ENCODE measurements around the gene GRID1. TPM values are rescaled to one million over a fixed set of nuclear protein-coding genes. Genes with fewer than 3 reads are reported as not detected.

GRID1 gene
- total RNA-seq, 1 donor from 2014 or later = 0.75 TPM

DNA sequence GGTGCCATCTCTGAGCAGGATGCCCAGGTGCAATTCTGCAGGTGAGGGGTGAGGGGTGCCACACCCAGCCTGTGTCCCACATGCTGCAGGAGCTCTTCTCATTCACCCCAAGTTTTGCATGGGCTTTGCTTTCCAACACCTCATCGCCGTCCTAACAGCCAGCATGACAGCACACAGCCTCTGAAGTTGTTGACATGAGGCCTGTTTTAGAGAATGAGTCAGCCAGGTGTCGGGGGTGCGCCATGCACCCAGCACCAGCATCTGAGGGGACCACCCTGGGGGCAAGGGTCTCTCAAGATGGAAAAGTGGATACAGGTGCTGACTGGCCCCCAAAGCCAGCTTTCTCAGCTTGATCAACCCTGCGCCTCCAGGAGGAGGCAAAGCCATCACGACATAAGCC, 146.0 kb downstream of the GRID1 start:
- peaks cover 7% of the 10 kb centered on the region for H3K9me3 Mint-ChIP-seq (ENCODE audit: unreplicated experiment)
- TF ChIP-seq EZH2 (IDR thresholded peaks at IDR 0.05; ENCODE audit: insufficient read depth, low read length) = no peak
- TF ChIP-seq, protein P1, sequence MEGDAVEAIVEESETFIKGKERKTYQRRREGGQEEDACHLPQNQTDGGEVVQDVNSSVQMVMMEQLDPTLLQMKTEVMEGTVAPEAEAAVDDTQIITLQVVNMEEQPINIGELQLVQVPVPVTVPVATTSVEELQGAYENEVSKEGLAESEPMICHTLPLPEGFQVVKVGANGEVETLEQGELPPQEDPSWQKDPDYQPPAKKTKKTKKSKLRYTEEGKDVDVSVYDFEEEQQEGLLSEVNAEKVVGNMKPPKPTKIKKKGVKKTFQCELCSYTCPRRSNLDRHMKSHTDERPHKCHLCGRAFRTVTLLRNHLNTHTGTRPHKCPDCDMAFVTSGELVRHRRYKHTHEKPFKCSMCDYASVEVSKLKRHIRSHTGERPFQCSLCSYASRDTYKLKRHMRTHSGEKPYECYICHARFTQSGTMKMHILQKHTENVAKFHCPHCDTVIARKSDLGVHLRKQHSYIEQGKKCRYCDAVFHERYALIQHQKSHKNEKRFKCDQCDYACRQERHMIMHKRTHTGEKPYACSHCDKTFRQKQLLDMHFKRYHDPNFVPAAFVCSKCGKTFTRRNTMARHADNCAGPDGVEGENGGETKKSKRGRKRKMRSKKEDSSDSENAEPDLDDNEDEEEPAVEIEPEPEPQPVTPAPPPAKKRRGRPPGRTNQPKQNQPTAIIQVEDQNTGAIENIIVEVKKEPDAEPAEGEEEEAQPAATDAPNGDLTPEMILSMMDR (IDR thresholded peaks at IDR 0.05; ENCODE audit: insufficient read depth, low read depth, low read length) = no peak
- peaks cover under 1% of the 10 kb centered on the region for H3K9me3 ChIP-seq (ENCODE audit: insufficient read depth, low read depth, low read length)
- H3K4me1 Mint-ChIP-seq (ENCODE audit: low read depth, unreplicated experiment) = peaks cover 18% of the 10 kb centered on the region
- no peak overlapping the region for H3K4me2 ChIP-seq (ENCODE audit: low read length)
- no peaks in the 10 kb centered on the region for H4K20me1 ChIP-seq (ENCODE audit: insufficient read depth, low read length)
- FAIRE-seq (no peak), DNase-seq (ENCODE audit: low read depth) (no peak)
- H3K36me3 ChIP-seq (ENCODE audit: insufficient read depth, low read length) = no peaks in the 10 kb centered on the region
- peaks cover 35% of the 10 kb centered on the region for H3K27me3 Mint-ChIP-seq (ENCODE audit: low read depth, unreplicated experiment)
- no peaks in the 10 kb centered on the region for H3K27me3 ChIP-seq (ENCODE audit: insufficient read depth, low read length)
- H3K4me3 Mint-ChIP-seq (ENCODE audit: unreplicated experiment) = no peak overlapping the region
- no peaks in the 10 kb centered on the region for H3K79me2 ChIP-seq (ENCODE audit: insufficient read depth, low read length)
- no peak overlapping the region for H3K27ac Mint-ChIP-seq (ENCODE audit: unreplicated experiment)
- H3K27ac ChIP-seq (ENCODE audit: low read depth, low read length) = no peak overlapping the region
- H3K4me1 ChIP-seq (ENCODE audit: insufficient read depth, low read length) = peaks cover 12% of the 10 kb centered on the region
- H3K4me3 ChIP-seq (ENCODE audit: insufficient read depth, low read depth, low read length) = no peak overlapping the region
- no peak overlapping the region for H2AFZ ChIP-seq (ENCODE audit: low read depth, low read length)
- no peaks in the 10 kb centered on the region for H3K36me3 Mint-ChIP-seq (ENCODE audit: low read depth, unreplicated experiment)
- H3K9ac ChIP-seq (ENCODE audit: low read length) = no peak overlapping the region

DNA sequence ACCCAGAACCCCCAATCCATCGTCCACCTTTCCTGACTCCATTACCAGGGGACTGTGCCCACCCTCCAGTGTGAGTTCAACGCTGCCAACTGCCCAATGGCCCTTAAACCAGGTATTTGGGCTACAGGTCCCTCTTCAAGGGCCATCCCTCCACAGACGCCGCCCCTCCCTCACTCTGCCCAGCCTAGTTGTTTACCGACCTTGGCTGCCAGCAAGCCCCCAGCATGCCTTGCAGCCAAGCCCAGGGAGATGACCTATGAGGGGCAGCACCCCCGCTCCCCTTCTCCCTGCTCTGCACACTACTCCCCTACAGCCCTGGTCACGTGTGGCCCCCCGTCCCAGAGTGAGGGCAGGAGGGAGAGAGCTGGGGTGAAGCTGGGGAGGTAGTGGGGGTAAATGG, 147.3 kb downstream of the GRID1 start:
- H3K27ac Mint-ChIP-seq (ENCODE audit: unreplicated experiment) = no peak overlapping the region
- no peaks in the 10 kb centered on the region for H3K36me3 ChIP-seq (ENCODE audit: insufficient read depth, low read length)
- TF ChIP-seq, protein P1 (IDR thresholded peaks at IDR 0.05; ENCODE audit: insufficient read depth, low read depth, low read length) = no peak
- no peak for TF ChIP-seq EZH2 (IDR thresholded peaks at IDR 0.05; ENCODE audit: insufficient read depth, low read length)
- H3K4me1 Mint-ChIP-seq (ENCODE audit: low read depth, unreplicated experiment) = peaks cover 5% of the 10 kb centered on the region
- peaks cover 2% of the 10 kb centered on the region for H3K9me3 ChIP-seq (ENCODE audit: insufficient read depth, low read depth, low read length)
- no peaks in the 10 kb centered on the region for H3K79me2 ChIP-seq (ENCODE audit: insufficient read depth, low read length)
- peaks cover 44% of the 10 kb centered on the region for H3K27me3 Mint-ChIP-seq (ENCODE audit: low read depth, unreplicated experiment)
- H3K27ac ChIP-seq (ENCODE audit: low read depth, low read length) = no peak overlapping the region
- FAIRE-seq (no peak), DNase-seq (ENCODE audit: low read depth) (no peak)
- no peak overlapping the region for H3K9ac ChIP-seq (ENCODE audit: low read length)
- H2AFZ ChIP-seq (ENCODE audit: low read depth, low read length) = no peak overlapping the region
- H3K4me3 Mint-ChIP-seq (ENCODE audit: unreplicated experiment) = no peak overlapping the region
- no peaks in the 10 kb centered on the region for H4K20me1 ChIP-seq (ENCODE audit: insufficient read depth, low read length)
- no peaks in the 10 kb centered on the region for H3K4me1 ChIP-seq (ENCODE audit: insufficient read depth, low read length)
- H3K4me3 ChIP-seq (ENCODE audit: insufficient read depth, low read depth, low read length) = no peak overlapping the region
- H3K36me3 Mint-ChIP-seq (ENCODE audit: low read depth, unreplicated experiment) = no peaks in the 10 kb centered on the region
- H3K4me2 ChIP-seq (ENCODE audit: low read length) = no peak overlapping the region
- H3K9me3 Mint-ChIP-seq (ENCODE audit: unreplicated experiment) = peaks cover 9% of the 10 kb centered on the region
- no peaks in the 10 kb centered on the region for H3K27me3 ChIP-seq (ENCODE audit: insufficient read depth, low read length)

DNA sequence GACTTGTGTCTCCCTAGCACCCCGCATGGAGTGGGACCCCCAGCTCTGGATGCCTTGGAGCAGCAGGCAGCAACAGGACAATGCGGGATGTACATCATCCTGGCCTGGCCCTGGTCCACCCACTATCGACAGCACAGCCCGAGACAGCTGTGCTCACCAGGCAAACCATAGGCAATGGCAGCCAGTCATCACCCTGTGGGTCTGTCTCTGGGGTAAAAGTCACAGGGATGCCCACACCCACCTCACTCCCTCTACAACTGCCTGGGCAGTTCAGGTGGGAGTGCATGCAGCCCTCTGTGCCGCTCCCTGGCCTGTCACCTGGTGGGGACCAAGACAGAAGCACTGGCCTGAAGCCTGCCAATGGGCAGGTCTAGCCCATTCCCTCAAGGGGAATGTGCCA, 147.8 kb downstream of the GRID1 start:
- no peak overlapping the region for H3K4me3 ChIP-seq (ENCODE audit: insufficient read depth, low read depth, low read length)
- no peaks in the 10 kb centered on the region for H4K20me1 ChIP-seq (ENCODE audit: insufficient read depth, low read length)
- no peaks in the 10 kb centered on the region for H3K36me3 ChIP-seq (ENCODE audit: insufficient read depth, low read length)
- H3K27ac Mint-ChIP-seq (ENCODE audit: unreplicated experiment) = no peak overlapping the region
- no peaks in the 10 kb centered on the region for H3K79me2 ChIP-seq (ENCODE audit: insufficient read depth, low read length)
- no peak overlapping the region for H2AFZ ChIP-seq (ENCODE audit: low read depth, low read length)
- no peaks in the 10 kb centered on the region for H3K36me3 Mint-ChIP-seq (ENCODE audit: low read depth, unreplicated experiment)
- H3K27me3 ChIP-seq (ENCODE audit: insufficient read depth, low read length) = no peaks in the 10 kb centered on the region
- H3K9me3 ChIP-seq (ENCODE audit: insufficient read depth, low read depth, low read length) = peaks cover 2% of the 10 kb centered on the region
- peaks cover 9% of the 10 kb centered on the region for H3K9me3 Mint-ChIP-seq (ENCODE audit: unreplicated experiment)
- no peak overlapping the region for H3K27ac ChIP-seq (ENCODE audit: low read depth, low read length)
- FAIRE-seq (no peak), DNase-seq (ENCODE audit: low read depth) (no peak)
- H3K27me3 Mint-ChIP-seq (ENCODE audit: low read depth, unreplicated experiment) = peaks cover 44% of the 10 kb centered on the region
- H3K9ac ChIP-seq (ENCODE audit: low read length) = no peak overlapping the region
- no peak for TF ChIP-seq EZH2 (IDR thresholded peaks at IDR 0.05; ENCODE audit: insufficient read depth, low read length)
- TF ChIP-seq, protein P1 (IDR thresholded peaks at IDR 0.05; ENCODE audit: insufficient read depth, low read depth, low read length) = no peak
- H3K4me1 Mint-ChIP-seq (ENCODE audit: low read depth, unreplicated experiment) = peaks cover 5% of the 10 kb centered on the region
- no peak overlapping the region for H3K4me3 Mint-ChIP-seq (ENCODE audit: unreplicated experiment)
- H3K4me1 ChIP-seq (ENCODE audit: insufficient read depth, low read length) = no peaks in the 10 kb centered on the region
- H3K4me2 ChIP-seq (ENCODE audit: low read length) = no peak overlapping the region
